A549 (cell line): Measurements from ENCODE around the gene SPDL1.

ENCODE experiments used
- MAX ChIP-seq: IDR thresholded peaks from 2 replicates; pipeline ENCODE4 v1.6.1; 2012
- MYC ChIP-seq: IDR thresholded peaks from 2 replicates; pipeline ENCODE4 v1.6.1; 2012; ENCODE audit warnings: mild to moderate bottlenecking, inconsistent platforms, low read length, improper control_type of control experiment, borderline replicate concordance
- RNF2 ChIP-seq: fragments of 200-600 bp; sonication (generic); IDR thresholded peaks from 2 replicates; pipeline ENCODE4 v1.6.1; 2016; ENCODE audit warnings: low read depth, mild to moderate bottlenecking, antibody characterized with exemption, moderate library complexity, borderline replicate concordance
- TP53 ChIP-seq: fragments of 250-450 bp; sonication (Bioruptor Pico); IDR thresholded peaks from 2 replicates; pipeline ENCODE4 v1.5.0; 2021; ENCODE audit warnings: mild to moderate bottlenecking, moderate library complexity
- USF2 ChIP-seq: fragments of 450-650 bp; IDR thresholded peaks from 2 replicates; pipeline ENCODE4 v1.6.1; 2014; ENCODE audit warnings: antibody characterized with exemption
- TF ChIP-seq, protein P1 (sequence below): fragments of >200 bp; sonication (Bioruptor Twin); formaldehyde crosslinking; IDR thresholded peaks from 3 replicates; pipeline ENCODE4 v1.5.1; 2016
- TF ChIP-seq, protein P2 (sequence below): fragments of 250-450 bp; sonication (Bioruptor Pico); IDR thresholded peaks from 2 replicates; pipeline ENCODE4 v1.5.0; 2021; ENCODE audit warnings: mild to moderate bottlenecking, moderate library complexity, borderline replicate concordance

DNA sequence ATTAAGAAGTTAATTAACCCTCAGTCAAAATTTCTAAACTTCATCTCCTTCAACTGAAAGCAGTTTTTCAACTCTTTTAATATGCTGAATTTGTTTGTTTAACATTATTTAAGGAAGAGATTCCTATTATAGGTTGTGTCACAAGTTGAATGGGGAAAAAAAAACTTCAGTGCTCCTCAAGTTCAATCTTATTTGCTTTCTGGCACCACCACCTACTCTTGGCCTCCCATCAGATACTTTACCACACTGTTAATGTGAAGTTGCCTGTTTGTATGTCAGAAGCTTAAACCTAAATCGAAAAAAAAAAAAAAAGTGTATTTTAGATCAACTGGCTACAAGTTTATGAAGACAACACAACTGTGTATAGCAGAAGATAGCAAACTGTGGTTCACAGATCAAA is 49.4 kb downstream of the SPDL1 start:
- TF ChIP-seq, protein P1, sequence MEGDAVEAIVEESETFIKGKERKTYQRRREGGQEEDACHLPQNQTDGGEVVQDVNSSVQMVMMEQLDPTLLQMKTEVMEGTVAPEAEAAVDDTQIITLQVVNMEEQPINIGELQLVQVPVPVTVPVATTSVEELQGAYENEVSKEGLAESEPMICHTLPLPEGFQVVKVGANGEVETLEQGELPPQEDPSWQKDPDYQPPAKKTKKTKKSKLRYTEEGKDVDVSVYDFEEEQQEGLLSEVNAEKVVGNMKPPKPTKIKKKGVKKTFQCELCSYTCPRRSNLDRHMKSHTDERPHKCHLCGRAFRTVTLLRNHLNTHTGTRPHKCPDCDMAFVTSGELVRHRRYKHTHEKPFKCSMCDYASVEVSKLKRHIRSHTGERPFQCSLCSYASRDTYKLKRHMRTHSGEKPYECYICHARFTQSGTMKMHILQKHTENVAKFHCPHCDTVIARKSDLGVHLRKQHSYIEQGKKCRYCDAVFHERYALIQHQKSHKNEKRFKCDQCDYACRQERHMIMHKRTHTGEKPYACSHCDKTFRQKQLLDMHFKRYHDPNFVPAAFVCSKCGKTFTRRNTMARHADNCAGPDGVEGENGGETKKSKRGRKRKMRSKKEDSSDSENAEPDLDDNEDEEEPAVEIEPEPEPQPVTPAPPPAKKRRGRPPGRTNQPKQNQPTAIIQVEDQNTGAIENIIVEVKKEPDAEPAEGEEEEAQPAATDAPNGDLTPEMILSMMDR: no peak
- TF ChIP-seq TP53 (CRISPR knock-in tag) (no peak), USF2 (no peak), RNF2 (no peak), MYC (no peak), MAX (no peak)
- TF ChIP-seq, protein P2, sequence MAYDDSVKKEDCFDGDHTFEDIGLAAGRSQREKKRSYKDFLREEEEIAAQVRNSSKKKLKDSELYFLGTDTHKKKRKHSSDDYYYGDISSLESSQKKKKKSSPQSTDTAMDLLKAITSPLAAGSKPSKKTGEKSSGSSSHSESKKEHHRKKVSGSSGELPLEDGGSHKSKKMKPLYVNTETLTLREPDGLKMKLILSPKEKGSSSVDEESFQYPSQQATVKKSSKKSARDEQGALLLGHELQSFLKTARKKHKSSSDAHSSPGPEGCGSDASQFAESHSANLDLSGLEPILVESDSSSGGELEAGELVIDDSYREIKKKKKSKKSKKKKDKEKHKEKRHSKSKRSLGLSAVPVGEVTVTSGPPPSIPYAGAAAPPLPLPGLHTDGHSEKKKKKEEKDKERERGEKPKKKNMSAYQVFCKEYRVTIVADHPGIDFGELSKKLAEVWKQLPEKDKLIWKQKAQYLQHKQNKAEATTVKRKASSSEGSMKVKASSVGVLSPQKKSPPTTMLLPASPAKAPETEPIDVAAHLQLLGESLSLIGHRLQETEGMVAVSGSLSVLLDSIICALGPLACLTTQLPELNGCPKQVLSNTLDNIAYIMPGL (CRISPR knock-in tag): no peak
